Coronary artery (tissue), 2 donors: ENCODE results near the gene NLGN1.

ENCODE experiments used
- DNase-seq: peaks from one replicate; pipeline ENCODE4 v3.0.0-alpha.2; 2017; ENCODE audit warnings: low spot score
- H3K27ac ChIP-seq, 2 donors: fragments of 200-600 bp; sonication (generic); one replicate each; pipeline ENCODE4 v1.5.1; 2016 to 2019
- H3K4me3 ChIP-seq: fragments of 200-600 bp; sonication (generic); 2 replicates; pipeline ENCODE4 v1.5.1; 2016; ENCODE audit warnings: mild to moderate bottlenecking, moderate library complexity
- CTCF ChIP-seq: fragments of 200-600 bp; sonication (generic); IDR thresholded peaks from one replicate; pipeline ENCODE4 v1.5.1; 2019; ENCODE audit warnings: antibody characterized with exemption

Gene NLGN1

DNA sequence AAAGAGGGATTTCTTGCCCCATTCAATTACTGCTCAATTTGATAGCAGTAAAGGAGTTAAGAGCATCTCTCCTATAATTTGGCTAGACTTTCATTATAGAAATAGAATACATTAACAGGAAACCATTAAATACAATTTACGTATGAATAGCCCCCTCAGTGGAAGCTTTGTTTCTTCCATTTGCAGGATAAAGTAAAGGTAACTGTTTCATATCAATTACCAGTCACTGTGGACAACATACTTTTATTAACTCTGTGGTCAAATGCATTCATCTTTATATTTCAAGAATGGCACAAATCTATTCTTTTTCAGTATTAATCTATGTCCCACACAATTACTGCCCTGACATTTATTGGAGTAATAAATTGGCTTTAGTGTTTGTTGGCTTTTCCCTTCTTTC is 613.4 kb downstream of the NLGN1 start:
- H3K4me3 ChIP-seq = no peak overlapping the region
- no peak overlapping the region for H3K27ac ChIP-seq
- DNase-seq = no peak
- TF ChIP-seq CTCF = no peak

DNA sequence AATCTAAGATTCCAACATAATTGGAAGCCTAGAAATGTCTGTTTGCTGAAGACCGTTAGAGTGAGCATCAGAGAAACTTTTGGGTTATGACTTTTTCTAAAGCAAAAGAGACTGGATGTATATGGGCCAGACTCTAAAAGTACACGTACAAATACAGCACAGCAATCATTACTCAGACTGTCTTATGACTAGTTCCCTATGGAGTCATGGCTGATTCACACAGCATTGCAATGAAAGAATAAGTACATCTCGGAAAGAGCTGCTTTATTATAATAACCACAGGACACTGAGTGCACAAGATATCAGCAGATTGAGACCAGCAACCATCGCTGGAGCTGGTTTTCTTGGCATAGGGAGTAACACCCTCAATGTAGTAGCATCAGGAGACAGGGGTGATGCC is 618.6 kb downstream of the NLGN1 start:
- H3K4me3 ChIP-seq = no peak overlapping the region
- DNase-seq = no peak
- no peak overlapping the region for H3K27ac ChIP-seq
- TF ChIP-seq CTCF = no peak

GRCh38 chr3:174020156-174020555 is 622.6 kb downstream of the NLGN1 start:
- Histone ChIP-seq H3K4me3 (no peak overlapping the region), H3K27ac (no peak overlapping the region)
- no peak for TF ChIP-seq CTCF
- DNase-seq = no peak

GRCh38 chr3:174023421-174023820 is 625.9 kb downstream of the NLGN1 start:
- Histone ChIP-seq H3K4me3 (no peak overlapping the region), H3K27ac (no peak overlapping the region)
- no peak for TF ChIP-seq CTCF
- DNase-seq = no peak

DNA sequence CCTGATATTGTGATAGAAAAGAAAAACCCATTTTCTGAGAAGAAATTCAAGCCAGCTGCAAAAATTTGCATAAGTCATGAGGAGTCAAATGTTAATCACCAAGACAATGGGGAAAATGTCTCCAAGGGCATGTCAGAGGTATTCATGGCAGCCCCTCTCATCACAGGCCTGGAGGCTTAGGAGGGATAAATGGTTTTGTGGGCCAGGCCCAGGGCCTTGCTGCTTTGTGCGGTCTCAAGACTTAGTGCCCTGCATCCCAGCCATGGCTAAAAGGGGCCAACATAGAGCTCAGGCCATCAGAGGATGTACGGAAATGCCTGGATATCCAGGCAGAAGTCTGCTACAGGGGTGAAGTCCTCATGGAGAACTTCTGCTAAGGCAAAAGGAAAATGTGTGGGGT is 631.1 kb downstream of the NLGN1 start:
- TF ChIP-seq CTCF = no peak
- Histone ChIP-seq H3K27ac (no peak overlapping the region), H3K4me3 (no peak overlapping the region)
- DNase-seq = no peak

- Histone ChIP-seq H3K4me3 (no peak overlapping the region), H3K27ac (no peak overlapping the region)
- no peak for DNase-seq
- TF ChIP-seq CTCF = no peak
Measured at GRCh38 chr3:174035328-174035886, 637.9 kb downstream of the NLGN1 start.

GRCh38 chr3:174046311-174046710 is 648.8 kb downstream of the NLGN1 start:
- DNase-seq = no peak
- Histone ChIP-seq H3K27ac (no peak overlapping the region), H3K4me3 (no peak overlapping the region)
- TF ChIP-seq CTCF = no peak
